Nephron progenitor cell (in vitro differentiated cells): ENCODE measurements around the gene TP53AIP1.
A peak's percentile ranks its signal among the peaks of the same experiment; 100 is the strongest.

Source experiments
- DNase-seq: peaks from one replicate; pipeline ENCODE4 v3.0.0; 2021
- H3K27ac Mint-ChIP-seq: 2 replicates; pipeline ENCODE4 v1.8.0; 2021; ENCODE audit warnings: mild to moderate bottlenecking, moderate library complexity, mixed read lengths
- H3K27me3 Mint-ChIP-seq: 2 replicates; pipeline ENCODE4 v1.8.0; 2021; ENCODE audit warnings: mild to moderate bottlenecking, low read depth, mixed read lengths; ENCODE audit not compliant: poor library complexity
- H3K36me3 Mint-ChIP-seq: 2 replicates; pipeline ENCODE4 v1.8.0; 2021; ENCODE audit warnings: low read depth, mixed read lengths
- H3K4me1 Mint-ChIP-seq: 2 replicates; pipeline ENCODE4 v1.8.0; 2021; ENCODE audit warnings: mixed read lengths
- H3K4me3 Mint-ChIP-seq: 2 replicates; pipeline ENCODE4 v1.8.0; 2021; ENCODE audit warnings: mild to moderate bottlenecking, moderate library complexity, mixed read lengths
- H3K9me3 Mint-ChIP-seq: 2 replicates; pipeline ENCODE4 v1.8.0; 2021; ENCODE audit warnings: mild to moderate bottlenecking, moderate library complexity, mixed read lengths
- TF ChIP-seq, protein P1 (sequence below): fragments of 200-600 bp; sonication (generic); IDR thresholded peaks from 2 replicates; pipeline ENCODE4 v1.5.0; 2021; ENCODE audit warnings: antibody characterized with exemption

Gene TP53AIP1

DNA sequence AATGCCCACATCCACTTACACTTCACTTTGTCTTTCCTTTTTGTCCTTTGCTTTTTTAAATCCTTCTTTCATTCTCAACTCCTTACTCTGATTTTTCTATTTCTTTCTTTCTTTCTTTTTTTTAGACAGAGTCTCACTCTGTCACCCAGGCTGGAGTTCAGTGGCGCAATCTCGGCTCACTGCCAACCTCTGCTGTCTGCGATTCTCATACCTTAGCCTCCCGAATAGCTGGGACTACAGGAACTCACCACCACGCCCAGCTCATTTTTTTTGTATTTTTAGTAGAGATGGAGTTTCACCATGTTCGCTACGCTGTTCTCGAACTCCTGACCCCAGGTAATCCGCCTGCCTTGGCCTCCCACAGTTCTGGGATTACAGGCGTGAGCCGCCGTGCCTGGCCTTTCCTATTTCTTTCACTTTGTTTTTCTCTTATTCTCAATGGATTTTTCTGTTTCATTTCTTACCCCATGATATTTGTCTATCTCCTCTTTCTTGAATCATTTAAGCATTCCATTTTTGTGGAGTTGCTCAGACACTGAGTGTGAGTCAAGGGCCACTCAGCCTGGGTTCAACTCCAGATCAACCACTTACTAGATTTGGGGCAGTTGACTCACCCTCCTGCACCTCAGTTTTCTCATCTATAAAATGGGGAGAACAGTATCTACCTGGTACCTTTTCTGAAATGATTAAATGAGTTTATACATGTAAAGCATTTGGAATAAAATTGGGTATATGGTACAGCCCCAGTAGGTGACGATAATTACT is 43.9 kb downstream of the TP53AIP1 start:
- Mint-ChIP-seq H3K27ac (no peak overlapping the region), H3K4me3 (no peak overlapping the region), H3K4me1 (peaks cover 38% of the 10 kb centered on the region), H3K9me3 (no peaks in the 10 kb centered on the region), H3K36me3 (no peaks in the 10 kb centered on the region), H3K27me3 (peaks cover 62% of the 10 kb centered on the region)
- no peak for DNase-seq
- TF ChIP-seq, protein P1, sequence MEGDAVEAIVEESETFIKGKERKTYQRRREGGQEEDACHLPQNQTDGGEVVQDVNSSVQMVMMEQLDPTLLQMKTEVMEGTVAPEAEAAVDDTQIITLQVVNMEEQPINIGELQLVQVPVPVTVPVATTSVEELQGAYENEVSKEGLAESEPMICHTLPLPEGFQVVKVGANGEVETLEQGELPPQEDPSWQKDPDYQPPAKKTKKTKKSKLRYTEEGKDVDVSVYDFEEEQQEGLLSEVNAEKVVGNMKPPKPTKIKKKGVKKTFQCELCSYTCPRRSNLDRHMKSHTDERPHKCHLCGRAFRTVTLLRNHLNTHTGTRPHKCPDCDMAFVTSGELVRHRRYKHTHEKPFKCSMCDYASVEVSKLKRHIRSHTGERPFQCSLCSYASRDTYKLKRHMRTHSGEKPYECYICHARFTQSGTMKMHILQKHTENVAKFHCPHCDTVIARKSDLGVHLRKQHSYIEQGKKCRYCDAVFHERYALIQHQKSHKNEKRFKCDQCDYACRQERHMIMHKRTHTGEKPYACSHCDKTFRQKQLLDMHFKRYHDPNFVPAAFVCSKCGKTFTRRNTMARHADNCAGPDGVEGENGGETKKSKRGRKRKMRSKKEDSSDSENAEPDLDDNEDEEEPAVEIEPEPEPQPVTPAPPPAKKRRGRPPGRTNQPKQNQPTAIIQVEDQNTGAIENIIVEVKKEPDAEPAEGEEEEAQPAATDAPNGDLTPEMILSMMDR, result no peak

DNA sequence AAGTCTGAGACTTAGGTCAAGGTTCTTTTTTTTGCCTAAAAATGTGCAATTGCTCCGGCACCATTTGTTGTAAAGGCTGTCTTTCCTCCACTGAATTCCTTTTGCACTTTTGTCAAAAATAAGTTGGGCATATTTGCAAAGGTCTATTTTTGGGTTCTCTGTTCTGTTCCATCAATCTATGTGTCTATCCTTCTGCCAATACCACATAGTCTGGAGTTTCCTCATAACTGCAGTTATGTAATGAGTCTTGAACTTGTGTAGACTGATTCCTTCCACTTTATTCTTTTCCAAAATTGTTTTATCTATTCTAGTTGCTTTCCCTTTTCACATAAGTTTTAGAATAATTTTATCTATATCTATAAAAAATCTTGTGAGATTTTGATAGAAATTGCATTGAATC is 44.8 kb downstream of the TP53AIP1 start:
- TF ChIP-seq, protein P1, result no peak
- Mint-ChIP-seq H3K27me3 (peaks cover 56% of the 10 kb centered on the region), H3K4me1 (peaks cover 34% of the 10 kb centered on the region), H3K9me3 (no peaks in the 10 kb centered on the region), H3K27ac (no peak overlapping the region), H3K4me3 (no peak overlapping the region), H3K36me3 (no peaks in the 10 kb centered on the region)
- DNase-seq, result no peak

DNA sequence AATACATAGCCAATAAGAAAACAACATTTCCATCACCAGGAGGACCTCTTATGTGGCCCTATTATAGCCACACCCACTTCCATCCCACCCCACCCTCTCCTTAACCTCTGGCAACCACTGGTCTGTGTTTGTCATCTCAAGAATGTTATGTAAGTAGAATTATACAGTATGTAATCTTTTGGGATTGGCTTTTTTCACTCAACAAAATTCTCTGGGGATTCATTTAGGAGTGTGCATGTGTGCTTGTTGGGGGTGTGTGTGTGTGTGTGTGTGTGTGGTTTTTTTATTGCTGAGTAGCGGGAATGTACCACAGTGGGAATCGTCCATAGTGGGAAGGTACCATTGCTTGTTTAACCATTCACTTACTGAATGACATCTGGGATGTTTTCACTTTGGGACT is 46.3 kb downstream of the TP53AIP1 start:
- TF ChIP-seq, protein P1, result no peak
- peaks cover 51% of the 10 kb centered on the region for H3K27me3 Mint-ChIP-seq
- H3K27ac Mint-ChIP-seq, result no peak overlapping the region
- DNase-seq, result no peak
- peaks cover 34% of the 10 kb centered on the region for H3K4me1 Mint-ChIP-seq
- H3K9me3 Mint-ChIP-seq, result no peaks in the 10 kb centered on the region
- H3K4me3 Mint-ChIP-seq, result no peak overlapping the region
- H3K36me3 Mint-ChIP-seq, result no peaks in the 10 kb centered on the region

DNA sequence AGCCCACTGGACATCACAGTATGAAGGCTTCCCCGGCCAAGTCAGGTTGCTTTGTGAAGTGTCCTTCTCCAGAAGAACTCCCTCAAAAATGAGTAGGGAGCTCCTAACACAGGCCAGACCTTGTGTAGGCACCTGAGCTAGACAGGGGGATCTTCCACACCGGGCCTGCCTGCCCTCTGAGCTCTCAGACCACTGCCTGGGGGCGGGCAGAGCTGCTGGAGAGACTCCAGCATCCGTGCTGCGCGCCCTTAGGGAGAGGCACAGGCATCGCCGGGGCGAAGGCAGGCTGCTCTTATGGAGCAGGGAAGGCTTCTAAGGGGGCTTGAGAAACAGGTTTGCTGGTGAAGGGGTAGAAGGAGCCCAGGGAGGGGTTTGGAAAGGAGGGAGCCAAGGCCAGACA is 47.1 kb downstream of the TP53AIP1 start:
- TF ChIP-seq, protein P1, result no peak
- Mint-ChIP-seq H3K27ac (peak overlapping the region; percentile 38), H3K4me1 (peaks cover 38% of the 10 kb centered on the region), H3K36me3 (no peaks in the 10 kb centered on the region), H3K9me3 (no peaks in the 10 kb centered on the region), H3K4me3 (no peak overlapping the region), H3K27me3 (peaks cover 49% of the 10 kb centered on the region)
- no peak for DNase-seq

DNA sequence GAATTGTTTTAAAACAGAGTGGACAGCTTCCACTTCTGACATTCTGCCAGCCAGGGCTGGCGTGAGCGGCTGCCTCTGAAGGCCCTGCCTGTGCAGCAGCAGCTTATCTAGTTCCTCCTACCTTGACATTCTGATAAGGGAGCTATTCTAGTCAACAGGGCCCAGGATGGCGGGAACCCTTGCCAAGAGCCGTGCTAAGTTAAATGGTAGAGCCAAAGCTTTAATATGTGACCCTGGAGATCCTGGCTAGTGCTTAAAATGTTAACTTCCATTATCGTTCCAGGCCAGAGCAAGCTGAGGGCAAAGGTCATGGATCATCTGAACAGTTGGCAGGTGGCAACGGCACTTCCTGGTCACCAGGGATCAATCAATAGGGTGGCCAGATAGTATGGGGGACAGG is 48.0 kb downstream of the TP53AIP1 start:
- Mint-ChIP-seq H3K27me3 (peaks cover 48% of the 10 kb centered on the region), H3K4me3 (no peak overlapping the region), H3K4me1 (peaks cover 42% of the 10 kb centered on the region), H3K9me3 (no peaks in the 10 kb centered on the region), H3K27ac (no peak overlapping the region), H3K36me3 (no peaks in the 10 kb centered on the region)
- DNase-seq, result no peak
- TF ChIP-seq, protein P1, result no peak

DNA sequence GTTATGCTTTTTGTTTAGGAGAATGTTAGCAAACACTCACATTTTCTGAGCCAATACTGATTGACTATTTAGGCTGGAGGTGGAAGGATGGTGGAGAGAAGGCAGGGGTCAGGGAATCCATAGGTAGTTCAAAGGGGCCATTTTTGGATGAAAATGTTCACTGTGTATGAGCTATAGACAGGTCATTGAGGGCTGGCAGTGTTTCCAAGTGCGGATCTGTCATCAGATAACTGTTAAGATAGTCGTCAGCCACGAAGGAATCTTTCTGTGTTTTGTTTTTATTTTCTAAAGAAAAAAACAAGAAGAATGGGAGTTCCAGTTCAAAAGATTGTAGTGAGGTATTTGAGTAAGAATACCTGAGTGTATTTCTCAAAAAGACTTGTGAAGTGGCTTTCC is 48.4 kb downstream of the TP53AIP1 start:
- Mint-ChIP-seq H3K36me3 (no peaks in the 10 kb centered on the region), H3K4me1 (peaks cover 46% of the 10 kb centered on the region), H3K4me3 (no peak overlapping the region), H3K27me3 (peaks cover 48% of the 10 kb centered on the region), H3K9me3 (no peaks in the 10 kb centered on the region), H3K27ac (no peak overlapping the region)
- TF ChIP-seq, protein P1, result no peak
- DNase-seq, result no peak
